IMR-90 (cell line): ENCODE data around the gene TUB. TPM values are rescaled to one million over a fixed set of nuclear protein-coding genes. Genes with fewer than 3 reads are reported as not detected.

Source experiments
- ATAC-seq: fragments of 200-7000 bp; cut with Tn5 transposase; 2 replicates; pipeline ENCODE4 v1.9.1; 2020; ENCODE audit warnings: low read depth, mild to moderate bottlenecking, moderate library complexity
- BruUV-seq: library from RNA; stranded (reverse); fragments of 400-500 nt; replicated peaks from 2 replicates; lab custom pipeline; 2021; lab: Mats Ljungman, UMichigan
- CTCF ChIA-PET: fragments of 300-600 bp; formaldehyde crosslinking; extraction: SDS; loops from one replicate; lab custom pipeline; 2021; ENCODE audit warnings: antibody characterized with exemption; lab: Yijun Ruan, JAX
- POLR2A ChIA-PET: fragments of 300-600 bp; sonication (Branson Sonifier 250); formaldehyde crosslinking; loops from one replicate; lab custom pipeline; 2022; ENCODE audit warnings: antibody characterized with exemption; ENCODE audit not compliant: unreplicated experiment; lab: Charles Lee
- DNase-seq: peaks from one replicate; pipeline ENCODE4 v3.0.0; 2013
- H2AFZ ChIP-seq: replicated peaks from 2 replicates; pipeline ENCODE3; 2013; ENCODE audit warnings: low read length, mild to moderate bottlenecking; ENCODE audit not compliant: poor library complexity
- H2AK5ac ChIP-seq: 2 replicates; pipeline ENCODE4 v1.6.1; 2013; ENCODE audit warnings: low read depth, low read length, inconsistent platforms
- H2AK9ac ChIP-seq: replicated peaks from 2 replicates; pipeline ENCODE3; 2013; ENCODE audit warnings: mild to moderate bottlenecking, low read depth, low read length, moderate library complexity; ENCODE audit not compliant: poor library complexity
- H2BK120ac ChIP-seq: 2 replicates; pipeline ENCODE4 v1.6.1; 2013; ENCODE audit warnings: low read depth, low read length, inconsistent platforms
- H2BK15ac ChIP-seq: 3 replicates; pipeline ENCODE4 v1.6.1; 2013; ENCODE audit warnings: low read depth, low read length, inconsistent platforms
- H2BK20ac ChIP-seq: 2 replicates; pipeline ENCODE4 v1.6.1; 2013; ENCODE audit warnings: low read depth, mild to moderate bottlenecking, inconsistent platforms, low read length, moderate library complexity
- H2BK5ac ChIP-seq: 2 replicates; pipeline ENCODE4 v1.6.1; 2013; ENCODE audit warnings: mild to moderate bottlenecking, low read depth, low read length, inconsistent platforms; ENCODE audit not compliant: poor library complexity, severe bottlenecking
- H3K14ac ChIP-seq: replicated peaks from 2 replicates; pipeline ENCODE4 v1.6.1; 2013; ENCODE audit warnings: low read depth, low read length, inconsistent platforms
- H3K18ac ChIP-seq: 2 replicates; pipeline ENCODE4 v1.6.1; 2013; ENCODE audit warnings: low read depth, low read length, control low read depth
- H3K23ac ChIP-seq: 2 replicates; pipeline ENCODE4 v1.6.1; 2013; ENCODE audit warnings: low read depth, low read length, inconsistent platforms
- H3K27ac ChIP-seq: 2 replicates; pipeline ENCODE4 v1.5.1; 2013; ENCODE audit warnings: mild to moderate bottlenecking, control low read depth, low read length; ENCODE audit not compliant: insufficient read depth
- H3K27me3 ChIP-seq: 2 replicates; pipeline ENCODE4 v1.6.1; 2013; ENCODE audit warnings: low read length; ENCODE audit not compliant: control insufficient read depth, insufficient read depth
- H3K36me3 ChIP-seq: 2 replicates; pipeline ENCODE4 v1.6.1; 2013; ENCODE audit warnings: low read length, mixed read lengths; ENCODE audit not compliant: control insufficient read depth, insufficient read depth
- H3K4ac ChIP-seq: 2 replicates; pipeline ENCODE4 v1.6.1; 2013; ENCODE audit warnings: low read depth, low read length, inconsistent platforms
- H3K4me1 ChIP-seq: 2 replicates; pipeline ENCODE4 v1.6.1; 2013; ENCODE audit warnings: low read length, mixed read lengths; ENCODE audit not compliant: control insufficient read depth, insufficient read depth
- H3K4me2 ChIP-seq: 2 replicates; pipeline ENCODE4 v1.6.1; 2013; ENCODE audit warnings: low read depth, mild to moderate bottlenecking, control low read depth, low read length, moderate library complexity
- H3K4me3 ChIP-seq: 2 replicates; pipeline ENCODE4 v1.5.1; 2013; ENCODE audit warnings: low read depth, mild to moderate bottlenecking, control low read depth, low read length, moderate library complexity; ENCODE audit not compliant: insufficient read depth
- H3K56ac ChIP-seq: 2 replicates; pipeline ENCODE4 v1.6.1; 2013; ENCODE audit warnings: low read length, inconsistent platforms; ENCODE audit not compliant: insufficient read depth; ENCODE audit errors: extremely low read depth
- H3K79me1 ChIP-seq, 2 experiments: 2 replicates each; pipeline ENCODE4 v1.6.1; 2013; ENCODE audit warnings: low read length in 2 of 2, inconsistent platforms in 1 of 2, low read depth in 1 of 2
- H3K9ac ChIP-seq: 2 replicates; pipeline ENCODE4 v1.6.1; 2013; ENCODE audit warnings: low read depth, low read length, control low read depth
- H3K9me1 ChIP-seq: 2 replicates; pipeline ENCODE4 v1.6.1; 2013; ENCODE audit warnings: low read length, inconsistent platforms; ENCODE audit not compliant: insufficient read depth
- H3K9me3 ChIP-seq: 2 replicates; pipeline ENCODE4 v1.6.1; 2013; ENCODE audit warnings: low read length; ENCODE audit not compliant: control insufficient read depth, insufficient read depth
- H4K20me1 ChIP-seq: 2 replicates; pipeline ENCODE4 v1.6.1; 2013; ENCODE audit warnings: low read length, inconsistent platforms; ENCODE audit not compliant: insufficient read depth
- H4K5ac ChIP-seq: 2 replicates; pipeline ENCODE4 v1.6.1; 2013; ENCODE audit warnings: mild to moderate bottlenecking, low read depth, low read length, control low read depth
- H4K8ac ChIP-seq, 2 experiments: 2 replicates each; pipeline ENCODE4 v1.6.1; 2013; ENCODE audit warnings: low read depth in 2 of 2, low read length in 2 of 2, control low read depth in 1 of 2, inconsistent platforms in 1 of 2
- H4K91ac ChIP-seq: 2 replicates; pipeline ENCODE4 v1.6.1; 2013; ENCODE audit warnings: low read depth, low read length, inconsistent platforms; ENCODE audit not compliant: insufficient read depth
- MAZ ChIP-seq: IDR thresholded peaks from 2 replicates; pipeline ENCODE4 v1.6.1; 2012; ENCODE audit warnings: low read depth, mild to moderate bottlenecking, low read length, improper control_type of control experiment, moderate library complexity, borderline replicate concordance
- MXI1 ChIP-seq: IDR thresholded peaks from 2 replicates; pipeline ENCODE4 v1.6.1; 2012; ENCODE audit warnings: low read depth, mild to moderate bottlenecking, low read length, moderate library complexity, borderline replicate concordance
- NFE2L2 ChIP-seq: fragments of 150-350 bp; IDR thresholded peaks from 2 replicates; pipeline ENCODE4 v1.6.1; 2016; ENCODE audit warnings: low read depth, mild to moderate bottlenecking, low read length
- RAD21 ChIP-seq: IDR thresholded peaks from 2 replicates; pipeline ENCODE4 v1.6.1; 2012; ENCODE audit warnings: low read length, improper control_type of control experiment
- WGBS, 2 experiments: methylation state at CpG; one replicate each; pipeline versions ENCODE4 v1.1.5 to v1.1.7; 2013; ENCODE audit warnings: missing lambda C conversion rate in 2 of 2; ENCODE audit not compliant: insufficient read length in 1 of 2; ENCODE audit errors: extremely low coverage in 2 of 2; 5-methylcytosine and 5-hydroxymethylcytosine counted together
- dilution Hi-C: fragments of 300-500 bp; cut with HindIII; formaldehyde crosslinking; loops from one replicate; pipeline ENCODE4 v1.14.3; 2018; ENCODE audit warnings: low sequenced_read_pairs; ENCODE audit not compliant: unreplicated experiment
- in situ Hi-C: fragments of 300-500 bp; cut with MboI; formaldehyde crosslinking; loops from 3 replicates; pipeline ENCODE4 v1.14.3; 2019; ENCODE audit warnings: low sequenced_read_pairs, inconsistent platforms, mixed read lengths
- intact Hi-C: fragments of 100-400 bp; cut with micrococcal nuclease; formaldehyde crosslinking; loops from 2 replicates; pipeline ENCODE4 v1.10.0; 2022
- polyA plus RNA-seq, 3 experiments: library from polyadenylated mRNA; depleted of rRNA; stranded (reverse); fragments of >200 nt; gene quantifications; 2 replicates each; pipeline ENCODE4 v1.2.3, GENCODE V29; 2012; ENCODE audit warnings: low replicate concordance in 1 of 3
- total RNA-seq: library from RNA; depleted of rRNA; stranded (reverse); fragments of >200 nt; gene quantifications from 2 replicates; pipeline ENCODE4 v1.2.3, GENCODE V29; 2012
- TF ChIP-seq, protein P1 (sequence below): conservative IDR thresholded peaks from 2 replicates; pipeline ENCODE4 v1.5.1; 2012; ENCODE audit warnings: mild to moderate bottlenecking, low read depth, low read length, improper control_type of control experiment

The TUB gene
- total and polyA plus RNA-seq, 2 of the 4 experiments (the other 2 are of a cell fraction), result 11.8 to 12.9 TPM

DNA sequence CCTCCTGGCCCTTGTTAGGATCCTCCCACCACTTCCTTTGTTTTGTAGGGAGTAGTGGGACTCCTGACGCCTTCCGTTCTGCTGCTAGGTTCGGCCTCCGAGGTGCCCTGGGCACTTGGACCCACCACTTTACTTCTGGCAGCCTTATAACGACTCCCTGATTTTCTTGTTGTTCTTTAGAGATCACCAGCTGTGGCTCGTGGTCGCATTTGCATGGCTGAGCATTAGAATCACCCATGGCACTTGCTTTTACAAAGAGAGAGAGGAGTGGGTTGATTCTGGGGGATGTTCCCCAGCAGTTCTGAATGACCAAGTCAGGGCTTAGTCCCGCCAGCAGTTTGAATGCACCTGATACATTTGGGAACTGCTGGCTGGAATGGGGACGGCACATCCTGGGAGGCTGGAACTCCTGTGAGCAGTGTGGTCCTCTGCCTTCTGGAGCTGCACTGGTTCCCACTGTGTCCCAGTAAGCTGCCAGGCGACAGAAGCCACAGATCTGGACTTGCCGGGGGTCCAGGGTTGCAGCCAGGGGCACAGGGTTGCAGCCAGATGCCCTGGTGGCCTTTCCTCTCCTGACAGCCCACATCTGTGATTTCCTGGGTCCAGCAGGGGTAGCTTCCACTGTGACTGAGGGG, 4.1 kb downstream of the TUB start:
- H2BK20ac ChIP-seq, result no peak overlapping the region
- no peak overlapping the region for H2AK5ac ChIP-seq
- BruUV-seq, result no TSS peak
- H3K27me3 ChIP-seq, result no peaks in the 10 kb centered on the region
- DNase-seq (no peak), ATAC-seq (no peak)
- peaks cover 6 to 37% of the 10 kb centered on the region in 2 experiments; a peak in 2 of 4 replicates for H3K79me1 ChIP-seq
- no peak overlapping the region for H2BK5ac ChIP-seq
- CTCF ChIA-PET, result interaction anchor here (1.2 to 3.6 kb wide), 2 partner anchors 52 to 79 kb away, joined by 6 to 11 read pairs; no protein-coding TSS in a partner anchor
- H3K4me2 ChIP-seq, result no peak overlapping the region
- peaks cover 9% of the 10 kb centered on the region for H3K4me1 ChIP-seq
- H3K23ac ChIP-seq, result no peak overlapping the region
- H4K5ac ChIP-seq, result no peak overlapping the region
- in situ Hi-C loops (loop anchor here (25.0 kb wide), 1 partner anchor 398 kb away; no protein-coding TSS in a partner anchor), intact Hi-C loops (no loop called here), dilution Hi-C loops (no loop called here)
- H3K9me3 ChIP-seq, result no peaks in the 10 kb centered on the region
- H4K91ac ChIP-seq, result no peak overlapping the region
- no peak overlapping the region for H2BK15ac ChIP-seq
- 72% methylated on average over 6 of the region's 11 CpGs; no CpG with 5 or more reads in 1 of the 2 experiments for WGBS, 2 experiments
- no peak overlapping the region for H2AK9ac ChIP-seq
- no peak overlapping the region for H2AFZ ChIP-seq
- no peak overlapping the region for H3K56ac ChIP-seq
- H3K4me3 ChIP-seq, result no peak overlapping the region
- POLR2A ChIA-PET, result no interaction called here
- TF ChIP-seq NFE2L2, result no peak
- no peak for TF ChIP-seq MXI1
- no peak for TF ChIP-seq MAZ
- TF ChIP-seq RAD21, result no peak
- TF ChIP-seq, protein P1, sequence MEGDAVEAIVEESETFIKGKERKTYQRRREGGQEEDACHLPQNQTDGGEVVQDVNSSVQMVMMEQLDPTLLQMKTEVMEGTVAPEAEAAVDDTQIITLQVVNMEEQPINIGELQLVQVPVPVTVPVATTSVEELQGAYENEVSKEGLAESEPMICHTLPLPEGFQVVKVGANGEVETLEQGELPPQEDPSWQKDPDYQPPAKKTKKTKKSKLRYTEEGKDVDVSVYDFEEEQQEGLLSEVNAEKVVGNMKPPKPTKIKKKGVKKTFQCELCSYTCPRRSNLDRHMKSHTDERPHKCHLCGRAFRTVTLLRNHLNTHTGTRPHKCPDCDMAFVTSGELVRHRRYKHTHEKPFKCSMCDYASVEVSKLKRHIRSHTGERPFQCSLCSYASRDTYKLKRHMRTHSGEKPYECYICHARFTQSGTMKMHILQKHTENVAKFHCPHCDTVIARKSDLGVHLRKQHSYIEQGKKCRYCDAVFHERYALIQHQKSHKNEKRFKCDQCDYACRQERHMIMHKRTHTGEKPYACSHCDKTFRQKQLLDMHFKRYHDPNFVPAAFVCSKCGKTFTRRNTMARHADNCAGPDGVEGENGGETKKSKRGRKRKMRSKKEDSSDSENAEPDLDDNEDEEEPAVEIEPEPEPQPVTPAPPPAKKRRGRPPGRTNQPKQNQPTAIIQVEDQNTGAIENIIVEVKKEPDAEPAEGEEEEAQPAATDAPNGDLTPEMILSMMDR, result no peak
- H2BK120ac ChIP-seq, result no peak overlapping the region
- H3K9ac ChIP-seq, result no peak overlapping the region
- H3K14ac ChIP-seq, result no peak overlapping the region
- H4K8ac ChIP-seq, result no peak overlapping the region
- no peak overlapping the region for H3K18ac ChIP-seq
- no peak overlapping the region for H3K4ac ChIP-seq
- peaks cover 5% of the 10 kb centered on the region; the same call in 1 of the 2 replicates for H3K9me1 ChIP-seq
- peaks cover 44% of the 10 kb centered on the region; the same call in 1 of the 2 replicates for H4K20me1 ChIP-seq
- no peak overlapping the region for H3K27ac ChIP-seq
- H3K36me3 ChIP-seq, result no peaks in the 10 kb centered on the region
